ENCODE data around the gene HDAC10. TPM values are rescaled to one million over a fixed set of nuclear protein-coding genes. Genes with fewer than 3 reads are reported as not detected.

HDAC10 gene
- total RNA-seq, 1 experiment from 2014 or later: 21.4 TPM

DNA sequence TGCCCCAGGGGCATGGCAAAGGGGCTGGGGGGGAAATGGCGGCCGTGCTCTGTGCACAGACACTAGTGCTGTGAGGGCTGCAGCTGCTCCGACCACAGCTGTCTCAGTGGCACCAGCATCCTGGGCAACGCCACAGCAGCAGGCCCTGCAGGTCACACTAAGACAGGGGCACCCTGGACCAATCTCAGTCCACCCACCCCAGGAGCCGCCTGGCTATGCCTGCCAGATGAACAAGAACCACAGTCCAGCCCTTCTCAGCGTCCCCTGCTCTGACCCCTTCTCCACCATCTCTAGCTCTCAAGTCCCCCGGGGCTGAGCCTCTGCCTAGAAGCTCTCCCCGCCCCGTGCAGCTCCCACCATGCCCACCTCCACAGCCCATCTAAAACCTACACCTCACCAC lies 22.7 kb downstream of the HDAC10 start:
- no peaks in the 10 kb centered on the region for H3K4me1 ChIP-seq
- no peak overlapping the region for H3K27ac ChIP-seq
- DNase-seq: no peak
- no peaks in the 10 kb centered on the region for H3K9me3 ChIP-seq (replicated peaks)
- H3K36me3 ChIP-seq: peaks cover 33% of the 10 kb centered on the region
- no peak overlapping the region for H3K4me3 ChIP-seq
- H3K27me3 ChIP-seq: no peaks in the 10 kb centered on the region

DNA sequence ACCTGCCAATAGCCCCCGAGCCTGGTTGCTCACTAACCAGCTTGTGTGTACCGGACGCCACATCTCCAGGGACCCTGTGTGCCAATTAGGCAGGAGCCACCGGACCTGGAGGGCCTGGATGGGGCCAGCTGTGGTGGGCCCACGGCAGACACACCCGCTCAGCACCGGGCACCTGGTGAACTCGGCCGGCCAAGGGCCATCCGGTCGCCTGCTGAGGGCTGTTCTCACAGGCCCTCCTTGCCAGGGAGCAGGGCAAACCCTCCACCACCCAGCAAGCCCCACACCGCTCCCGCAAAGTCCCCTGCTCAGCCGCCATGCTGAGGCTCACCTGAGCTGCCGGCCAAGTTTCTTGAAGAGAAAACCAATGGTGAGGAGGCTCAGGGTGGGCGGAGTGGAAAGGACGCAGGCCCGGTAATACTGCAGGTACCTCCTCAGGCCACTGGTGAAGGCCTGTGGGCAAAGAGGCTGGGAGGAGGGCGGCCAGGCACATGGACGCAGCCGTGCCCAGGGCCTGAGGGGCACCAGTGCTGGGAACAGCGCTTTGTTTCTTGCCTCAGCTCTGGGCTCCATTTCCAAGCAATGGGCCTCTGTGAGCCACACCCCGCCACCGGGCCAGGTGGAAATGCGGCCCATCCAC lies 23.4 kb downstream of the HDAC10 start:
- peaks cover 35% of the 10 kb centered on the region for H3K36me3 ChIP-seq
- H3K27me3 ChIP-seq: no peaks in the 10 kb centered on the region
- peak in 1 of 2 experiments; percentile 4 for DNase-seq
- no peaks in the 10 kb centered on the region for H3K9me3 ChIP-seq (replicated peaks)
- no peak overlapping the region for H3K4me3 ChIP-seq
- no peaks in the 10 kb centered on the region for H3K4me1 ChIP-seq
- no peak overlapping the region for H3K27ac ChIP-seq

DNA sequence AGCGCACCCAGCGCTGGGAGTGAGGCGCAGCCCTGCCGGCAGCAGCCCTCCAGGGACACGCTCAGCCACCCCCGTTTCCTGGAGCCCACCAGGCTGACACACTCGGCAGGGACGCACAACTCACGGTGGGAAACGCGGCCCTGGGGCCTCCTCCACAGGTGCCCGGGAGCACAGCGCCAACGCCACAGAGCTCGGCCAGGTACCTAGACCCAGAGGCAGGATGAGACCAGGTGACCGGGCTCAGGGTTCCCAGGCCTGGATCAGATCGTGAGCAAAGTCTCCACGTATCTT lies 24.2 kb downstream of the HDAC10 start:
- Histone ChIP-seq H3K36me3 (peaks cover 39% of the 10 kb centered on the region), H3K27ac (no peak overlapping the region)

GRCh38 chr22:50226063-50226874 lies 24.8 kb downstream of the HDAC10 start:
- Histone ChIP-seq H3K4me1 (no peaks in the 10 kb centered on the region), H3K4me3 (no peak overlapping the region), H3K36me3 (peaks cover 45% of the 10 kb centered on the region), H3K27me3 (no peaks in the 10 kb centered on the region), H3K9me3 (replicated peaks) (no peaks in the 10 kb centered on the region), H3K27ac (no peak overlapping the region)
- no peak for DNase-seq

More for the DNA sequence above, 24.2 kb downstream of the HDAC10 start:
- Histone ChIP-seq H3K27me3 (no peaks in the 10 kb centered on the region), H3K4me1 (no peaks in the 10 kb centered on the region), H3K9me3 (replicated peaks) (no peaks in the 10 kb centered on the region), H3K4me3 (no peak overlapping the region)
- DNase-seq: no peak

DNA sequence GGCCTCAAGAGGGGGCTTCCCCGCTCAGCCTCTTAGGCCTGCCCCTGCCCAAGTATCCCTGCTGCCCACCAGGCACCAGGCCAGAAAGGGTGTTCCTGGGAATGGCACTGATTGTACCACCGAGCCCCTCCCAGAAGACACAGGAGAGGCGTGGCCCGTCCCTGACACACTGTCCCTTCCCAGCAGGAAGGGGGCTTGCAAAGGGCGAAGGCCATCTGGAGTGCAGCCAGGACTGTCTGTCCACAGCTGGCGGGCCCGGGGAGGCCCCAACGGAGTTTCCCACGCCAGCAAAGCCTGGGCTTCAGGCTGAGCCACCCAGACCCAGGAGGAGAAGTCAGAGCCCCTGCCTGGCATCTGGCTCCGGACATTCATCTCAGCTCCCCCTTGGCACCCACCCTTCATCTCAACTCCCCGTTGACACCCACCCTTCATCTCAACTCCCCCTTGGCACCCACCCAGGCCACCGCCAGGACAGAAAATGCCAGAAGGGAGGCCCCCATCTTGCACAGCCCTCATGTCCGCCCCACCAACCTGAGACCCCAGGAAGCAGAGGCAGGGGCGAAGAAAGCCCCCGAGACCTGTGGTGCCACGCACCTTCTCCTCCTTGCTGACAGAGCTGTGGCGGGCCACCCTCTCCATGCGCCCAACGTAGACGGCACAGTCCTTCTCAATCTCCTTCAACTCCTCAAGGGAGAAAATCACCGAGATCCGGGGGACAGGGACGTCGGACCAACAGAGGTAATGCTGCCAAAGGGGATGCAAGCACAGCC lies 25.7 kb downstream of the HDAC10 start:
- Histone ChIP-seq H3K27me3 (no peaks in the 10 kb centered on the region), H3K4me1 (no peaks in the 10 kb centered on the region), H3K9me3 (replicated peaks) (no peaks in the 10 kb centered on the region), H3K36me3 (peaks cover 51% of the 10 kb centered on the region), H3K4me3 (no peak overlapping the region), H3K27ac (no peak overlapping the region)
- no peak for DNase-seq

GRCh38 chr22:50224071-50224470 lies 27.0 kb downstream of the HDAC10 start:
- H3K4me1 ChIP-seq: no peaks in the 10 kb centered on the region
- H3K27ac ChIP-seq: no peak overlapping the region
- no peaks in the 10 kb centered on the region for H3K9me3 ChIP-seq (replicated peaks)
- H3K36me3 ChIP-seq: peaks cover 59% of the 10 kb centered on the region
- no peak for DNase-seq
- H3K4me3 ChIP-seq: no peak overlapping the region
- no peaks in the 10 kb centered on the region for H3K27me3 ChIP-seq

DNA sequence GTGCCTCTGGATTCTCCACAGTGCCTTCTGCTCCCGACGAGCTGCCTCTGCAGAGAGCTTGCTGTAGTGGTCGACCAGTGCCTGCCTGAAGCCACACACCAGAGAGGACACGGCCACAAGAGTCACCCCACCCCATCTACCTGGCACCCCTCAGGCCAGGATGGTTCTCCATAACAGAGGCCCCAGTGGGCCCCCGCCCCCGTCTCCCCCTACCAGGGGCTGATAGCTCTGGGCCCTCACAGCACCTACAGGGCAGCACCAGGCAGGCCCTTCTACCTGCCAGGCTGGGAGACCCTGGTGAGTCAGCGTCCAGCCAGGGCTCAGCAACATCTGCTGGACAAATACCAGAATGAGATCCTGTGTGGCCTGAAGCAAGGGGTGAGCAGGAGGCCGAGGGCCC lies 28.6 kb downstream of the HDAC10 start:
- no peaks in the 10 kb centered on the region for H3K9me3 ChIP-seq (replicated peaks)
- H3K4me3 ChIP-seq: no peak overlapping the region
- DNase-seq: no peak
- H3K4me1 ChIP-seq: no peaks in the 10 kb centered on the region
- no peak overlapping the region for H3K27ac ChIP-seq
- H3K27me3 ChIP-seq: no peaks in the 10 kb centered on the region
- peaks cover 71% of the 10 kb centered on the region for H3K36me3 ChIP-seq

- H3K9me3 ChIP-seq (replicated peaks): no peaks in the 10 kb centered on the region
- no peak for DNase-seq
- H3K4me3 ChIP-seq: no peak overlapping the region
- peaks cover 77% of the 10 kb centered on the region for H3K36me3 ChIP-seq
- no peaks in the 10 kb centered on the region for H3K27me3 ChIP-seq
- H3K27ac ChIP-seq: no peak overlapping the region
- H3K4me1 ChIP-seq: no peaks in the 10 kb centered on the region
Observed at GRCh38 chr22:50221410-50222300, 29.4 kb downstream of the HDAC10 start.

GRCh38 chr22:50220603-50221409 lies 30.3 kb downstream of the HDAC10 start:
- DNase-seq: no peak
- no peak overlapping the region for H3K27ac ChIP-seq
- H3K9me3 ChIP-seq (replicated peaks): no peaks in the 10 kb centered on the region
- H3K4me1 ChIP-seq: no peaks in the 10 kb centered on the region
- H3K36me3 ChIP-seq: peaks cover 82% of the 10 kb centered on the region
- H3K27me3 ChIP-seq: no peaks in the 10 kb centered on the region
- no peak overlapping the region for H3K4me3 ChIP-seq

DNA sequence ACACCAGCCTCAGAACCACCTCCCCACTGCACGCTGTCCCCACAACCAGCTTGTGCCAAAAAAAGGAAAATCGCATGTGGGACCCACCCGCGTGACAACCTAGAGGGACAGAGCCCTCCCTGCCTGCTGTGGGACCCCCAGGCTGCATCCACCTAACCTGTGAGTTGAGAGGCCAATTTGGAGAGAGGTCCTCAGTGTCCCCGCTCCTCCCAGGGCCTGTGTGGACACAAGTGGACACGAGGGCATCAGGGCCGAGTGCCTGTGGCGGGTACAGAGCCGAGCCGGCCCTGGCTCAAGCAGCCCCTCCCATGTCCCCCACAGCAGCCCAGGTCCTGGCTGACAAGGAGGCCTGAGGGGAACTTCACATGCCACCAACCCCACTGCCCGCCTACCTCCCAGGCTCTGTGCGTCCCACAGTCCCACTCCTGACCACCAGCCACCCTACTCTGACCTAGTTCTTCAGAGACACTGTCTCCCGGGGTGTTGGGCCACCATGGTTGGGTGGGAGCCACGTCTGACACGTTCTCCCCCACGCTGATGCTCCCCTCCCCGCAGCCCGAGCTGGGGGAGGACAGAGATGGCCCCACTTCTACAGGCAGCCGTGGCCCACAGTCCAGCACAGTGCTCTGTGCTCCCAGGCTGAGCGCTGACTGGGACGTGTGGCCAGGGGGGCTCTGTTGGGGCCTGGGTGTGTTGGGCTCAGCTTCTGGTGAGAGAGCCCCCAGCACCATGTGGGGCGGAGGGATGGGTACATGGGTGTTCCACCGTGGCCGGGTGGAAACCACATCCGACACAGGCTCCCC lies 31.1 kb downstream of the HDAC10 start:
- H3K36me3 ChIP-seq: peaks cover 87% of the 10 kb centered on the region
- H3K27me3 ChIP-seq: no peaks in the 10 kb centered on the region
- H3K4me1 ChIP-seq: no peaks in the 10 kb centered on the region
- DNase-seq: no peak
- H3K9me3 ChIP-seq (replicated peaks): no peaks in the 10 kb centered on the region
- H3K27ac ChIP-seq: no peak overlapping the region
- no peak overlapping the region for H3K4me3 ChIP-seq

- no peaks in the 10 kb centered on the region for H3K9me3 ChIP-seq (replicated peaks)
- H3K36me3 ChIP-seq: peaks cover 91% of the 10 kb centered on the region
- H3K4me1 ChIP-seq: no peaks in the 10 kb centered on the region
- H3K4me3 ChIP-seq: no peak overlapping the region
- peak; percentile 60 to 65 for DNase-seq
- no peak overlapping the region for H3K27ac ChIP-seq
- H3K27me3 ChIP-seq: no peaks in the 10 kb centered on the region
Observed at GRCh38 chr22:50218996-50219727, 31.9 kb downstream of the HDAC10 start.

- H3K27me3 ChIP-seq: no peaks in the 10 kb centered on the region
- no peak for DNase-seq
- H3K36me3 ChIP-seq: peaks cover 91% of the 10 kb centered on the region
- no peaks in the 10 kb centered on the region for H3K9me3 ChIP-seq (replicated peaks)
- H3K4me3 ChIP-seq: no peak overlapping the region
- no peak overlapping the region for H3K27ac ChIP-seq
- no peaks in the 10 kb centered on the region for H3K4me1 ChIP-seq
Observed at GRCh38 chr22:50218153-50218995, 32.7 kb downstream of the HDAC10 start.

Measured in SJCRH30 (cell line).